ENCODE results near the gene NINJ1.
"Not testable (repeated sequence)": the region's sequence is repeated elsewhere in the genome, so short reads cannot be mapped to it uniquely, and the experiment has no call there.

NINJ1 gene

DNA sequence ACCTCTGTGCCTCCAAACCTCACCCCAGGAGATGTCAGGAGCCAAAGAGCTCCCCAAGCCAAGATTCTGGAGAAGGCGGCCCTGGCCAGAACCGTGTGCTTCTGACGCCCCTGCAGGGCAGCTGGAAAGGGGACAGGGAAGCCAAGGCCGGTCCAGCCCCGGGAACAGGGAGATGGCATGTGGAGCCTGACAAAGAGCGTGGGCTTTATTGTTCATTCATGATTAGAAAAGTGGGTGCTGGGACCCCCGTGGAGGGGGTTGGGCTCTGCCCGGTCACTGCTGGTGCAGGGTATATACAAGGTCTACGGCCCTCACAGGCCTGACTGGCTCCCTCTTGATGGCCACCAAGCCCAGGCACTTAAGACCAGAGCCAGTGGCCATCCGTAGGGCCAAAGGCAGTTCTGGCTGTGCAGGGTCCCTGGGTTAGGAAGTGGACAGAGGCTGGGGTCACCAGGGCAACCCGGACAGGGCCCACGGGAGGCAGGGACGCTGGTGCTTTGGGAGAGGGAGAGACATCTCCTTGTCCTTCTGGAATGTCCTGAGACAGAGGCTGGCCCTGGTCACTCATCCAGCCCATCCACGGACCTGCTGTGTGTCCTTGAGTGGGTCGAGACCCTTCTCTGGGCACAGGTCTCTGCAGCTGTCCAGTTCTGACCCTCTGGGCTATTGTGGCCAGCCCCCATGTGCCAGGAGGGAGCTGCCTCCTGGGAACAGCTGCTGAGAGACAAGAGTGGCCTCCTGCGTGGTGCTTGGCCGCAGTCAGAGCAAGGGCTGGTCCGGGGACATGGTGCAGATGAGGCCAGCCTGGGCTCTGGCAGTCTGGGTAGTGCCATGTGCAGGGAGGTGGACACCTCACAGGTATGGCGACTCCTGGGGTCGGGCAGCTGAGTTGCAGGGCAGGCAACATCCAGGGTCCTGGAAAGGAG lies 12.5 kb downstream of the NINJ1 start:
- no peak for DNase-seq (ENCODE audit: low read depth, low spot score)
- no peak overlapping the region for H3K27ac ChIP-seq

DNA sequence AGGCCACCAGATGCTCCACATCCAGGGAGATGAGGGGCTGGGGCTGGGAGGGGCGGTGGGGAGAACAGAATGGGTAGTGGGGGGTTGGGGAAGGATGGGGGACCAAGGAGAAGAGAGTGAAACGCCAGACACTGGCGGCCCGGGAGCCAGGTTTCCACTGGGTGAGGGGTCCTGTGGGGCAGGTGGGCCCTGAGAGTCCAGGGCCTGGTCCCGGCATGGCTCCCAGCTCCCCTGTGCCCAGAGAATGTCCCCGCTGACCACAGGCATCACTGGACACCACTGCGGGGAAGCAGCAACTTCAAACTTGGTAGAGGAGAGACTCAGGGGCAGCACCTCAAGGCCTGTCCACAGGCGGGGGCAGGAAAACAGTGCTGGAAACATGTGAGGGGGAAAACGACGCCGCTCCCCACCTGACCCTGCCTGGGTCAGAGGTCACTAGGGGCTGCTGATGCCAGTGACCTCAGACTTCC lies 13.2 kb downstream of the NINJ1 start:
- no peak for DNase-seq (ENCODE audit: low read depth, low spot score)
- H3K27ac ChIP-seq: peak overlapping the region; percentile 55

DNA sequence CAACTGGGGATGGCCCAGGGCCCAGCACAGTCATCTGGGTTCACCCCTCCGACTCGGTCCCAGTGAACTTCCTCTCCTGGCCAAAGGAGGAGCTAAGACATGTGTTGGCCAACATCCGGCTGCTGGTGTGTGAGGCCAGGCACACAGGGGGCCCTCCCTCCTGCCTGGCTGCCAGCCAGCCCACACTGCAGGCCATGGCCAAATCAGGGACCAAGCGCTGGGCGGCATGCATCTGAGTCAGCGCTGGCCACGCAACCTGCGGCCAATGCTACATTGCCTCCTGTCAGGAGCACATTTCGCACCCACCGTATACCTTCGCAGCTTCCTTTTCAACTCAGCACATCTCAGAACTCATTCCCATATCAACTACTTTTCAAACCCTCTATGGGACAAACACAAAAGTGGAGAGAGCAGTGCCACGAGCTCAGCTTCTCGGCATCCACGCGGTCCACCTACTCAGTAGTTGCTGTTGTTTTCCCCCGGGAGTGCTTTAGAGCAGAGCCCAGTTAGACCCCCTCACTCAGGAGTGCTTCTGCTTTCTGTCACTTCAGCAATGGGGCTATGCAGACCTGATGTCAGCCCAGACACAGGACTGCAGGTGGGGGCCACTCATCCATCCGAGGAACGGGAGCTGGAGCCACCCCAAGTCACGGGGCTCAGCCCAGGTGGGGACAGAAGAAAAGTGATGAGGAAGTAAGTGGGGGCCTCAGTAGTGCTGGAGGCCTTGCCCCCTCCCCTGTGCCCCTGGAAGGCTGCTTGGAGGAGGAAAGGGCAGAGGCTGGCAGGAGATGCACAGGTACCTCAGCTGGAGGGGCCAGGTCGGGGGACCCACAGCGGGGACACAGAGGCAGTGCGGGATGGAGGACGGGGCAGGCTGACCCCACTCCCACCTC lies 13.9 kb downstream of the NINJ1 start:
- peak overlapping the region; percentile 55 for H3K27ac ChIP-seq
- DNase-seq (ENCODE audit: low read depth, low spot score): peak; percentile 68

DNA sequence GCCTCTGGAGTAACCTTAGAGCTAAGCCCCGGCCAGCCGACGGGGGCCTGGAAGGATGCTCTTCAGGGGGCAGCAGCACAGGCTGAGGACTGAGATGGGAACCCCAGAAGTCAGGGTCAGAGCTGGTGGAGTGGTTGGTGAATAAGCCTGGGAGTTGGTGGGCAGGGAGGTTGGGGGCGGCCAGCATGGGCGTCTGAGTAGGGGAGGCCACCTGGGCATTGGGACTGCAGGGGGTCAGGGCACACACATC lies 14.4 kb downstream of the NINJ1 start:
- peak overlapping the region; percentile 55 for H3K27ac ChIP-seq
- DNase-seq (ENCODE audit: low read depth, low spot score): no peak

DNA sequence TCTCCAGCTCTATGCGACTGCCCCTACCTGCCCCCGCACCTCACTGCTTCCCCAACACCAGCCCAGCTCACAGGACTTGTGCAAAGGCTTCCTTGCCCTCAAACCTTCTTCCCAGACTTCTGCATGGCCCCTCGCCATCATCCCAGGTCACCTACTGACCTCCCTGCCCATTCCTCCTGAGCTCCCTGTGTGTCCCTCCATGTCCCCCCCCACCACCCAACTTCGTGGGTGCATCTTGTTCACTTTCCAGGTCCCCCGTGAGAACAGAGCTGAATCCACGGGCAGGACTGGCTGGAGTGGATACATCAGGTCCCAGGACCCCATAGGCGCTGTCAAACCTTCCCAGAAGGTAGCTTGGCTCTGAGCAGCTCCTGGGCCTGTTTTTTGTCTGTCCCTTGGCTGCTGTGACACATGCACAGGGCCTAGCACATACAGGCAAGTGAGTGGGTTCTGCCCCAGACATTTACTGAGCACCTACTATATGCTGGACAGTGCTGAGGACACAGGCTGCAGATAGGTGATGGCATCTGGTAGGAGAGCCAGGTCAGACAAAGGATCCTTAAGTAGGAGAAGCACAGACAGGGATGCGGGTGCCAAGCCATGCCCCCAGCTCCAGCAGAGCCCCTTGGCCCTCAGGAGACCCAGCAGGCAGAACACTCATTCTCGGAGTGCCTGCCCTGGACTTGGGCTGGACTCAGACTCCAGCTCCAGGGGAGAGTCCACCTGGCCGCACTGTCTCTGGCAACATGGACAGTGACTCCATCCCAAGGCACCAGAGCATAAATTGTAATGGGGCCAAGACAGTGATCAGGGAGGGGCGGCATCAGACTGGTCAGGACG lies 15.0 kb downstream of the NINJ1 start:
- peak overlapping the region; percentile 55 for H3K27ac ChIP-seq
- DNase-seq (ENCODE audit: low read depth, low spot score): no peak

DNA sequence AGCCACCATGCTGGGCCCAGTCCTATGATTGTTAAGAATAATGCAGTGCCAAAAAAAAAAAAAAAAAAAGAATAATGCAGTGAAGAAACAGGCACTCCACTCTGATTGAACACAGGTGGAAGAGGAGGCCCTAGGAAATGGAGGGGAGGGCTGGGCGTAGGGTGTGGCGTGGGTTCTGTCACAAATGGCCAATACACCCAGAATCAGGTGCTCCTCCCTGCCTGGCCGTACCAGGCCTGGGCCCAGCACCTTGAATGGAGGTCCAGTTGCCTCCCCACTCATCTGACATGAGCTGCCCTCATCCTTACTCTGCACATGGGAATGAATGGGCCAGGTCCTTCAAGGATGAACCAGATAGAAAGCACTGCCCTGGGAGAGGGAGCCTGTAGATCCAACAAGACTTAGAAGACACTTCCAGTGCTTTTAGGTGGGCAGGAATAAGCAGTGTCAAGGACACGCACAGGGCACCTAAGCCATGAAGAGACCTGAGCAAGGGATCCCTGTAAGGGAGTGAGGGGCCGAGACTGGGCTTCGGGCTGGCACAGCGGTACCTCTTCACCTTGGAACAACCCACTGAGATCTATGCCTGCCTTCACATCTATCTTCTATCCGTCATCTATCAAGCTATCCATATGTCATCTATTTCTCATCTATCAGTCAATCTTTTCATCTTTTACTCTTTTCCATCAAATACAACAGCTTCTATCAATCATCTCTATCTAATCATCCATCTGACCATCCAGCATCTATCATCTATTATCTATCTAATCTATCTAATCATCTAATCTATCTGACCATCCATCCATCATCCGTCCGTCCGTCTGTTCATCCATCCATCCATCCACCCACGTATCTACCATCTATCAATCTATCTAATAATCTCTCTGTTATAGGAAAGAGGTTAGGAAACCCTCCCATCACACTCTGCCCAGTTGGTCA lies 15.9 kb downstream of the NINJ1 start:
- H3K27ac ChIP-seq: no peak overlapping the region
- no peak for DNase-seq (ENCODE audit: low read depth, low spot score)

DNA sequence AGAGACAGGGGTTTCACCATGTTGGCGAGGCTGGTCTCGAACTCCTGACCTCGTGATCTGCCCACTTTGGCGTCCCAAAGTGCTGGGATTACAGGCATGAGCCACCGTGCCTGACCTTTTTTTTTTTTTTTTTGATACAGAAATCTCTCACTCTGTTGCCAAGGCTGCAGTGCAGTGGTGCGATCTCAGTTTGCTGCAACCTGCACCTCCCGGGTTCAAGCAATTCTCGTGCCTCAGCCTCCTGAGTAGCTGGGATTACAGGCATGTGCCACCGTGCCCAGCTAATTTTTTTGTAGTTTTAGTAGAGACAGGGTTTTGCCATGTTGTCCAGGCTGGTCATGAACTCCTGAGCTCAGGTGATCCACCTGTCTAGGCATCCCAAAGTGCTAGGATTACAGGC lies 16.5 kb downstream of the NINJ1 start:
- DNase-seq (ENCODE audit: low read depth, low spot score); H3K27ac ChIP-seq: not testable (repeated sequence)

DNA sequence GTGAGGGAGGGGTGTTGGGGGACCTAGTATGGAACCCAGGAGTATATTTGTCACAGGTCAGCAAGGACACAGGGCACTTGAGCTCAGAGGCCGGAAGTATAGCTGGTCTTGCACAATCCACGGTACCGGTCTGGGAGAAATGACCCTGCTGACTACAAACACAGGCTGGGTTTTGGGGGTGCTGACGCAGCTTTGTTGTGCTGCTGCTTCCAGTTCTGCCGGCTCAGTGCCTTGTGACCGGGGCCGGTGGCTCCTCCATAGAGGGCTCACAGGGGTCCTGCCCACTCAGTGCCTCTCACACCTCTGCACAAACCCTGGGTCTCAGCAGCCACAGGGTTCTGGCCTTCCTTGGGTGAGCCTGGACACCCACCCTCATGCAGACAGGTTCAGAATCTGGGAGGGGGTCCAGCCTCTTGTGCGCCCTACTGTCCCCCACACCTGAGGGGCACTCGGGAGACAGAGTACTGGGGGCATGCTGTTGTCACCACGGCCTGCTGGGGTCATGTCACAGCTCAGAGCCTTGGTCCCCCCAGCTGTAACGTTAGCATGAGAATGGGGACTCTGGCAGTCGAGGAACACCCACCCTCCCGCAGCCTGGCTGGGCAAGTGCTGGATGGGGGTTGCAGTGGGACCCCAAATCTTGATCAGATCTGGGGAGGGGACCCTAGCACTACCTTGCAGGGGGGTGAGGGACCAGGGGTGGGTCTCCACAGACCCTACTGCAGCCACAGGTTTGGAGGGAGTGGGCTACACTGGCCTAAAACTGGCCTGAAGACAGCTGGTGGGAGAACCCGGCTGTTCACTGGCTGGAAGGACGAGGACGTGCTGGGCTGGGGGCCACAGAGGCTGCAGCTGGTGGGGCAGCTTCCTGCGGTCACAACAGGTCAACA lies 17.7 kb downstream of the NINJ1 start:
- DNase-seq (ENCODE audit: low read depth, low spot score): no peak
- no peak overlapping the region for H3K27ac ChIP-seq

GRCh38 chr9:93115486-93116071 lies 18.5 kb downstream of the NINJ1 start:
- no peak overlapping the region for H3K27ac ChIP-seq
- no peak for DNase-seq (ENCODE audit: low read depth, low spot score)

DNA sequence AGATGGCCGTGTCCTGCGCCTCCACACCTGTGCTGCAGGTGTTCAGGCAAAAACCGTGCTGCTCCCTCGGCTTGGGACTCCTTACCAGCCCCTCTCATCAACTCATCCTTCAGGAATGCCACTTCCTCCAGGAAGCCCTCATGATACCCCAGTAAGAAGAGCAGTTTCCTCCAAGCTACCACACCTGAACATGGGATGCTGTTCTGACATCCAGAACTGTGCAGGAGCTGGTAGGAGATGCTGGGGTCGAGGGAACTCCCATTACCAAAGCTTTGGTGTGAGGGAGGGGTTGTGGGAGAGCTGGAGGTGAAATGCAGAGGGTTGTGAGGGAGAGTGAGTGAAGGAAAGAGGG lies 19.1 kb downstream of the NINJ1 start:
- H3K27ac ChIP-seq: no peak overlapping the region
- no peak for DNase-seq (ENCODE audit: low read depth, low spot score)

DNA sequence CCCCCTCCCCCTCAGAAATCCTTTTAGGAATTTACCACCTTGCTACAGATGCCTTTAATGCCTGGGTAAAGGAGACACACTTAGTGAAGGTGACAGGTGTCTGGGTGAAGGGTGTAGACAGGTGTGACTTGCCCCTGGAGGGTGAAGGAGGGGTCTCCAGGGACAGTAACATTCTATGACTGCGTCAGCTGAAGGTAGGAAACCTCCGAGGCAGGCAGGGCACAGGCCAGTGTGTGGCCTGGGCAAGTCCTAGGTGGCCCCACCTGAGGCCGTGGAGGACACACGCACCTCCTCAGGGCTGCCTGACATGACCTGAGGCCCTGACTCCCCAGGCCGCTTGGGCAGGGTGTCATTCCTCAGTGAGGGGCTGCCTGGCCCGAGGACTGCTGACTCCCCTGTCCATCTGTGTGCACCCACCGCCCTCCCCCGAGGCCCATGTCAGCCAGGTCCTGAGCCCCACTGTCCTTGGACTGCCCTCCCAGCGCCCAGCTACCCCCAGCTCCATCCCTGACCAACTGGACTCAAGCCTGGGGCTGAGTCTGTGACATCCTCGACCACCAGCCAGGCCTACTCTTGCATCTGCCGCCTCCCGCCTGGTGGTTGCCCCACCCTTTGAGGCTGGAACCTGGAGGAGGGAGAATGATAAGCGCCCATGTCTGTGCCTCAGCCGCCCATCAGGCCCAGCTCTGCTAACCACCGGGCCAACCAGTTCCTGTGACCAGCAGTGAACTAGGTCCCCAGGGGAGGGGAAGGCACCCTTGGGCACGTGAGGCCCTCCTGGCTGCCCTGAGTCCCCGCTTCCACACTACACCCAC lies 19.7 kb downstream of the NINJ1 start:
- H3K27ac ChIP-seq: no peak overlapping the region
- DNase-seq (ENCODE audit: low read depth, low spot score): no peak

GRCh38 chr9:93112864-93113389 lies 21.1 kb downstream of the NINJ1 start:
- H3K27ac ChIP-seq: no peak overlapping the region

GRCh38 chr9:93112116-93112863 lies 21.8 kb downstream of the NINJ1 start:
- no peak for DNase-seq (ENCODE audit: low read depth, low spot score)
- peak overlapping the region; percentile 17 for H3K27ac ChIP-seq

More at GRCh38 chr9:93112864-93113389, 21.1 kb downstream of the NINJ1 start:
- DNase-seq (ENCODE audit: low read depth, low spot score): no peak

- DNase-seq (ENCODE audit: low read depth, low spot score): no peak
- H3K27ac ChIP-seq: peak overlapping the region; percentile 17
Observed at GRCh38 chr9:93111371-93112115, 22.5 kb downstream of the NINJ1 start.

GRCh38 chr9:93111001-93111370 lies 23.1 kb downstream of the NINJ1 start:
- no peak for DNase-seq (ENCODE audit: low read depth, low spot score)
- H3K27ac ChIP-seq: no peak overlapping the region

All from epithelial cell of prostate (primary cell).